AML-193 (cell line): ENCODE measurements around the gene OR8B8.
A peak's percentile ranks its signal among the peaks of the same experiment; 100 is the strongest.
"Not testable (repeated sequence)": the region's sequence is repeated elsewhere in the genome, so short reads cannot be mapped to it uniquely, and the experiment has no call there.

Experiments
- DNase-seq, 2 experiments: peaks; one replicate each; lab custom pipeline; 2025; lab: John Stamatoyannopoulos, UW

Gene OR8B8

GRCh38 chr11:124441519-124441918 lies 4.0 kb downstream of the OR8B8 start:
- no peak for DNase-seq

DNA sequence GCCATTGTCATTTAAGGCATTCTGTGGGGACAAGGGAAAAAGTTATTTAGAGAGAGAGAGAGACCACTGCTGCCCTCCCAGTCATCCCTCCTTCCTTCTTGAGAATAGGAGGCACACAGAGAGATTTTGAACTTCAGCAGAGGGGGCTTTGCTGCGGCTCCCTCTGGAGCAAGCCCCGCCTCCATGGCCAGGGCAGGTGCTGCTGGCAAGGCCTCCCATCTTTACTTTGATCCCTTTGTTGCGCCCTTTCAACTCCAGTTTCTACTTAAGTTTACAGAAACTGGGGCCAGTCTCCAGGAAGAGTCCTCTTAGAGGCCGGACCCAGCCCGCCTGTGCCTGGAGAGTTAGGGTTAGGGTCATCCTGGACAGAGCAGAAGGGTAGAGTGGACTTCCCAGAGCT lies 4.4 kb downstream of the OR8B8 start:
- no peak for DNase-seq

- no peak for DNase-seq
Measured at GRCh38 chr11:124440608-124441007, 4.9 kb downstream of the OR8B8 start.

GRCh38 chr11:124434699-124435098 lies 10.8 kb downstream of the OR8B8 start:
- no peak for DNase-seq

GRCh38 chr11:124429599-124429998 lies 15.9 kb downstream of the OR8B8 start:
- no peak for DNase-seq

DNA sequence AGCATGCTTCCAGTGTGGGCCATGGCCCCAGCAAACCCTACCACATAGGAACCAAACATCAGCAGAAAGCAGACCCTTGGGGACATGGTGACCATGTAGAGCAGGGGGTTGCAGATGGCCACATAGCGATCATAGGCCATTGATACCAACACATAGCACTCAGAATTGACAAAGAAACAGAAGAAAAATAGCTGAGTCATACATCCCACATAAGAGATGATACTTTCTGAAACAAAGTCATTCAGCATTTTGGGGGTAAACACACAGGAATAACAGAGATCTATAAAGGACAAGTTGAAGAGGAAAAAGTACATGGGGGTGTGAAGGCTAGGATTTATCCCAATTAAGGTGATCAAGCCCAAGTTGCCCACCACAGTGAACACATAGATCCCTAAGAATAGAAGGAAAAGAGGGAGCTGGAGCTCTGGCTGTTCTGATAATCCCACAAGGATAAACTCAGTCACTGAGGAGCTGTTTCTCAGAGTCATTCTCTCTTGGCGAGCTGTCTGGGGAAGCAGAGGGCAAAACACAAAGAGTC lies 21.0 kb downstream of the OR8B8 start, which contains the start of gene OR8B4:
OR8B4 (minus strand) TSS at position 488 of the 538 bp plus-strand sequence; CDS start at position 488, 0 bp downstream.
- no peak for DNase-seq

GRCh38 chr11:124421043-124421442 lies 24.5 kb downstream of the OR8B8 start:
- DNase-seq: no peak

- peak; percentile 26 to 43 for DNase-seq
Measured at GRCh38 chr11:124415356-124415923, 30.1 kb downstream of the OR8B8 start.

GRCh38 chr11:124409906-124410305 lies 35.6 kb downstream of the OR8B8 start:
- DNase-seq: no peak

- DNase-seq: no peak
Measured at GRCh38 chr11:124405581-124405980, 39.9 kb downstream of the OR8B8 start.

- DNase-seq: not testable (repeated sequence)
Measured at GRCh38 chr11:124403186-124403585, 42.3 kb downstream of the OR8B8 start.

- DNase-seq: peak; percentile 54 to 60
Measured at GRCh38 chr11:124402326-124402922, 43.1 kb downstream of the OR8B8 start.

DNA sequence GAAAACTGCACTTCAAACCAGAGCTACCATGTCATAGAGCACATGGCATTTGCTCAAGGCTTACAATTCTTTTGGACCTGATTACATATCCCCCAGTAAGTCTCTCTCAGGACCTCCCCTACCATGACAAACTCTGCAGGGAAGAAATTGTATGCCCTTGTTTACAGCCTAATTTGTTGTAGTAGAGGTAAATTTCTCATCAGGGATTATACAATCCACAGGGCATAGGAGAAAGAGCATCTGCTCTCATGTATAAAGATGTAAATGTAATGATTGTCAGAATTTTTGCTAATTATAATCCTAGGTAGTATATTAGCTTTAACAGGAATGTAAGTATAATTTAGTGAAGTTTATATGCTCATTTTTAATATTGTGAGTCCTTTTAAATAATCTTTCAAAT lies 46.6 kb downstream of the OR8B8 start, which contains the start of gene OR8B3:
OR8B3 (minus strand) TSS at position 101 of the 400 bp plus-strand sequence. CDS start 1,673 bp downstream, outside the sequence.
- no peak for DNase-seq

GRCh38 chr11:124396847-124397246 lies 48.6 kb downstream of the OR8B8 start:
- DNase-seq: not testable (repeated sequence)

GRCh38 chr11:124394408-124394807 lies 51.1 kb downstream of the OR8B8 start:
- no peak for DNase-seq
